ENCODE data around the gene PTPRM. TPM values are rescaled to one million over a fixed set of nuclear protein-coding genes. Genes with fewer than 3 reads are reported as not detected.
A peak's percentile ranks its signal among the peaks of the same experiment; 100 is the strongest.

Gene PTPRM
- polyA plus RNA-seq, 2 of the 4 experiments (the other 2 are of a cell fraction) = 44.5 to 199 TPM

DNA sequence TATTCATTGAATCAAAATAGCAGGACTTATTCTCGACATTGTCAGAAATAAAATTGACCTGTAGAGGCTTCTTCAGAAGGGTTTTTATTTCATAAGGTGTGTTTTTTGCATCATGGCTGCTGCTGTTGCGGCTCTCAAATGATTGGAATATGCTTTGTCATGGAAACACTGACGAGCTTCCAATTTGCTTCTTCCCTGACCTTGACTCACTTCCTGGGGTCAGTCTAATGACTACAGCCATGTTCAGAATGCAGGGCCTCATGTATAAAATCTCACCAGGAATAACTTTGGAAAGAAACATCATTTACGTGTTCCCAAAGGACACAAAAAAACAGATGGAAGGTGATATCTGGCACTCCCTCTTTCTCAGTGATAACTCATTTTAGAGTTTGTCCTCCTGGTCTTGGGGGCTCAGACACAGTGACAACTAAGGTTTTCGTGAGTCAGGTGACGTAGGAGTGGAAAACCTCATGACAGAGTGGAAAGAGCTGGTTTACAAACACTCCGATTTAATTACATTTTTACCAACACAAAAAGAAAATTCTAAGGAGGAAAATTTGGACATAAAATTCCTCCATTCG, 575.1 kb downstream of the PTPRM start:
- H3K4me3 ChIP-seq = no peak overlapping the region
- H3K4me2 ChIP-seq = no peak overlapping the region
- peaks cover 12% of the 10 kb centered on the region; the same call in 2 of the 3 replicates for H3K4me1 ChIP-seq
- H3K9me3 ChIP-seq = no peaks in the 10 kb centered on the region
- no peak for FAIRE-seq
- no peak for TF ChIP-seq ZC3H11A (IDR thresholded peaks at IDR 0.05)
- TF ChIP-seq CBX8 (IDR thresholded peaks at IDR 0.05) = no peak
- TF ChIP-seq SMC3 (IDR thresholded peaks at IDR 0.05) = no peak
- TF ChIP-seq RARB (CRISPR knock-in tag; IDR thresholded peaks at IDR 0.05) = no peak
- TF ChIP-seq, protein P1, sequence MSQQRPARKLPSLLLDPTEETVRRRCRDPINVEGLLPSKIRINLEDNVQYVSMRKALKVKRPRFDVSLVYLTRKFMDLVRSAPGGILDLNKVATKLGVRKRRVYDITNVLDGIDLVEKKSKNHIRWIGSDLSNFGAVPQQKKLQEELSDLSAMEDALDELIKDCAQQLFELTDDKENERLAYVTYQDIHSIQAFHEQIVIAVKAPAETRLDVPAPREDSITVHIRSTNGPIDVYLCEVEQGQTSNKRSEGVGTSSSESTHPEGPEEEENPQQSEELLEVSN (IDR thresholded peaks at IDR 0.05; ENCODE audit: borderline replicate concordance, low read depth) = no peak
- TF ChIP-seq, protein P2, sequence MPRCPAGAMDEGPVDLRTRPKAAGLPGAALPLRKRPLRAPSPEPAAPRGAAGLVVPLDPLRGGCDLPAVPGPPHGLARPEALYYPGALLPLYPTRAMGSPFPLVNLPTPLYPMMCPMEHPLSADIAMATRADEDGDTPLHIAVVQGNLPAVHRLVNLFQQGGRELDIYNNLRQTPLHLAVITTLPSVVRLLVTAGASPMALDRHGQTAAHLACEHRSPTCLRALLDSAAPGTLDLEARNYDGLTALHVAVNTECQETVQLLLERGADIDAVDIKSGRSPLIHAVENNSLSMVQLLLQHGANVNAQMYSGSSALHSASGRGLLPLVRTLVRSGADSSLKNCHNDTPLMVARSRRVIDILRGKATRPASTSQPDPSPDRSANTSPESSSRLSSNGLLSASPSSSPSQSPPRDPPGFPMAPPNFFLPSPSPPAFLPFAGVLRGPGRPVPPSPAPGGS (IDR thresholded peaks at IDR 0.05) = no peak
- no peak for TF ChIP-seq POLR2A (IDR thresholded peaks at IDR 0.05; ENCODE audit: low read length)
- no peak for TF ChIP-seq ZSCAN20 (CRISPR knock-in tag; IDR thresholded peaks at IDR 0.05)
- no peak for TF ChIP-seq NPAS2 (CRISPR knock-in tag; IDR thresholded peaks at IDR 0.05; ENCODE audit: borderline replicate concordance)
- no peak for TF ChIP-seq CHD2 (IDR thresholded peaks at IDR 0.05; ENCODE audit: low read length, partially characterized antibody)
- TF ChIP-seq MAZ (IDR thresholded peaks at IDR 0.05; ENCODE audit: borderline replicate concordance, low read depth, low read length) = no peak
- TF ChIP-seq, protein P3, sequence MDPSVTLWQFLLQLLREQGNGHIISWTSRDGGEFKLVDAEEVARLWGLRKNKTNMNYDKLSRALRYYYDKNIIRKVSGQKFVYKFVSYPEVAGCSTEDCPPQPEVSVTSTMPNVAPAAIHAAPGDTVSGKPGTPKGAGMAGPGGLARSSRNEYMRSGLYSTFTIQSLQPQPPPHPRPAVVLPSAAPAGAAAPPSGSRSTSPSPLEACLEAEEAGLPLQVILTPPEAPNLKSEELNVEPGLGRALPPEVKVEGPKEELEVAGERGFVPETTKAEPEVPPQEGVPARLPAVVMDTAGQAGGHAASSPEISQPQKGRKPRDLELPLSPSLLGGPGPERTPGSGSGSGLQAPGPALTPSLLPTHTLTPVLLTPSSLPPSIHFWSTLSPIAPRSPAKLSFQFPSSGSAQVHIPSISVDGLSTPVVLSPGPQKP (IDR thresholded peaks at IDR 0.05; ENCODE audit: low read depth, low read length) = no peak
- no peak for TF ChIP-seq CEBPB (IDR thresholded peaks at IDR 0.05)
- TF ChIP-seq, protein P4, sequence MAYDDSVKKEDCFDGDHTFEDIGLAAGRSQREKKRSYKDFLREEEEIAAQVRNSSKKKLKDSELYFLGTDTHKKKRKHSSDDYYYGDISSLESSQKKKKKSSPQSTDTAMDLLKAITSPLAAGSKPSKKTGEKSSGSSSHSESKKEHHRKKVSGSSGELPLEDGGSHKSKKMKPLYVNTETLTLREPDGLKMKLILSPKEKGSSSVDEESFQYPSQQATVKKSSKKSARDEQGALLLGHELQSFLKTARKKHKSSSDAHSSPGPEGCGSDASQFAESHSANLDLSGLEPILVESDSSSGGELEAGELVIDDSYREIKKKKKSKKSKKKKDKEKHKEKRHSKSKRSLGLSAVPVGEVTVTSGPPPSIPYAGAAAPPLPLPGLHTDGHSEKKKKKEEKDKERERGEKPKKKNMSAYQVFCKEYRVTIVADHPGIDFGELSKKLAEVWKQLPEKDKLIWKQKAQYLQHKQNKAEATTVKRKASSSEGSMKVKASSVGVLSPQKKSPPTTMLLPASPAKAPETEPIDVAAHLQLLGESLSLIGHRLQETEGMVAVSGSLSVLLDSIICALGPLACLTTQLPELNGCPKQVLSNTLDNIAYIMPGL (CRISPR knock-in tag; IDR thresholded peaks at IDR 0.05; ENCODE audit: borderline replicate concordance) = no peak
- no peak for TF ChIP-seq JUN (IDR thresholded peaks at IDR 0.05)
- TF ChIP-seq HDAC2 (IDR thresholded peaks at IDR 0.05) = no peak
- TF ChIP-seq, protein P5, sequence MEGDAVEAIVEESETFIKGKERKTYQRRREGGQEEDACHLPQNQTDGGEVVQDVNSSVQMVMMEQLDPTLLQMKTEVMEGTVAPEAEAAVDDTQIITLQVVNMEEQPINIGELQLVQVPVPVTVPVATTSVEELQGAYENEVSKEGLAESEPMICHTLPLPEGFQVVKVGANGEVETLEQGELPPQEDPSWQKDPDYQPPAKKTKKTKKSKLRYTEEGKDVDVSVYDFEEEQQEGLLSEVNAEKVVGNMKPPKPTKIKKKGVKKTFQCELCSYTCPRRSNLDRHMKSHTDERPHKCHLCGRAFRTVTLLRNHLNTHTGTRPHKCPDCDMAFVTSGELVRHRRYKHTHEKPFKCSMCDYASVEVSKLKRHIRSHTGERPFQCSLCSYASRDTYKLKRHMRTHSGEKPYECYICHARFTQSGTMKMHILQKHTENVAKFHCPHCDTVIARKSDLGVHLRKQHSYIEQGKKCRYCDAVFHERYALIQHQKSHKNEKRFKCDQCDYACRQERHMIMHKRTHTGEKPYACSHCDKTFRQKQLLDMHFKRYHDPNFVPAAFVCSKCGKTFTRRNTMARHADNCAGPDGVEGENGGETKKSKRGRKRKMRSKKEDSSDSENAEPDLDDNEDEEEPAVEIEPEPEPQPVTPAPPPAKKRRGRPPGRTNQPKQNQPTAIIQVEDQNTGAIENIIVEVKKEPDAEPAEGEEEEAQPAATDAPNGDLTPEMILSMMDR (IDR thresholded peaks at IDR 0.05) = no peak
- TF ChIP-seq KDM1A (IDR thresholded peaks at IDR 0.05; ENCODE audit: low read depth) = no peak
- TF ChIP-seq SREBF2 (IDR thresholded peaks at IDR 0.05) = no peak
- H3K27ac ChIP-seq = peak overlapping the region in 1 of 2 experiments; percentile 5; a peak in 1 of 6 replicates
- ChIA-PET POLR2A (no interaction called here), CTCF (no interaction called here)
- DNase-seq (ENCODE audit: low read depth in 1 of 2, low spot score in 1 of 2) = no peak
- WGBS (ENCODE audit: missing lambda C conversion rate) = 83% methylated on average over 8 of the region's 8 CpGs
- ATAC-seq = no peak

DNA sequence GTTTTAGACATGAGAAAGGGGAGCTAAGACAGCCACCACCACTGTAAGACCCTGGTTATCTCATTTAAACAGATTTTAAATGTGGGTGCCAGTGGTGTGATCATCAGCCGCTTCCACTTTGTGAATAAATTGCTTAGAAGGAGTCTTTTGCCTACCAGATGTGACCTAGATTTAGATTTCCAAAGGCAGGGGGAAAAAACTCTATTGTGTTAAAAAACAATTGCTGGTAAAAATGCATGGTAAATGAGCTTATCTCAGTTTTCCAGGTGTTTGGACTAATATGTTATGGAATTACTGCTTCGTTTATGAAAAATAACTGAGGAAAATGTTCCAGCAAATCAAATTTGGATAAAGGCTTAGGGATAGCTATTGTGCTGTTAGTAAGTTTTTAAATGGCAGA, 575.8 kb downstream of the PTPRM start:
- TF ChIP-seq SREBF2 (IDR thresholded peaks at IDR 0.05) = no peak
- no peak for TF ChIP-seq KDM5A (IDR thresholded peaks at IDR 0.05)
- no peak for TF ChIP-seq RNF2 (IDR thresholded peaks at IDR 0.05; ENCODE audit: borderline replicate concordance, low read depth)
- TF ChIP-seq HOXA7 (CRISPR knock-in tag; IDR thresholded peaks at IDR 0.05) = no peak
- no peak for TF ChIP-seq RCOR1 (IDR thresholded peaks at IDR 0.05; ENCODE audit: low read depth, low read length)
- no peak for TF ChIP-seq PHF8 (IDR thresholded peaks at IDR 0.05; ENCODE audit: borderline replicate concordance, low read depth)
- TF ChIP-seq ZSCAN20 (CRISPR knock-in tag; IDR thresholded peaks at IDR 0.05) = no peak
- TF ChIP-seq POLR2A (IDR thresholded peaks at IDR 0.05; ENCODE audit: low read length) = no peak
- no peak for TF ChIP-seq POLR2AphosphoS2 (conservative IDR thresholded peaks at IDR 0.05; ENCODE audit: low read length)
- no peak for TF ChIP-seq BHLHE40 (IDR thresholded peaks at IDR 0.05; ENCODE audit: low read depth, low read length)
- TF ChIP-seq CBX8 (IDR thresholded peaks at IDR 0.05) = no peak
- no peaks in the 10 kb centered on the region for H3K9me3 ChIP-seq
- FAIRE-seq = no peak
- CTCF ChIA-PET = interaction anchor here (1.3 kb wide), 1 partner anchor 15 kb away, joined by 5 read pairs; no protein-coding TSS in a partner anchor
- ATAC-seq = no peak
- POLR2A ChIA-PET = no interaction called here
- whole genome bisulfite sequencing (ENCODE audit: missing lambda C conversion rate) = 87% methylated on average over 2 of the region's 2 CpGs
- no peak overlapping the region for H3K4me3 ChIP-seq
- DNase-seq (ENCODE audit: low read depth in 1 of 2, low spot score in 1 of 2) = no peak
- peak overlapping the region in 1 of 2 experiments; percentile 25; a peak in 1 of 6 replicates for H3K27ac ChIP-seq
- no peak overlapping the region for H3K4me2 ChIP-seq
- peaks cover 12% of the 10 kb centered on the region; the same call in 2 of the 3 replicates for H3K4me1 ChIP-seq
